ENCODE measurements around the gene ACSF3. TPM values are rescaled to one million over a fixed set of nuclear protein-coding genes. Genes with fewer than 3 reads are reported as not detected.
"Not testable (repeated sequence)": the region's sequence is repeated elsewhere in the genome, so short reads cannot be mapped to it uniquely, and the experiment has no call there.

ACSF3 gene
- total RNA-seq, 1 experiment from 2014 or later: 54.9 TPM

GRCh38 chr16:89073346-89074071, 20.1 kb upstream of the ACSF3 start:
- DNase-seq: no peak
- TF ChIP-seq CTCF (IDR thresholded peaks at IDR 0.05; ENCODE audit: unreplicated experiment): no peak
- peaks cover 14% of the 10 kb centered on the region for H3K27me3 Mint-ChIP-seq (ENCODE audit: unreplicated experiment)
- peaks cover 5% of the 10 kb centered on the region for H3K9me3 Mint-ChIP-seq (ENCODE audit: low read depth, unreplicated experiment)
- H3K27ac Mint-ChIP-seq (ENCODE audit: unreplicated experiment): no peak overlapping the region
- no TSS peak for BruUV-seq (replicated peaks)
- no peaks in the 10 kb centered on the region for H3K4me1 Mint-ChIP-seq (ENCODE audit: low read depth, unreplicated experiment)
- intact Hi-C loops (cut with micrococcal nuclease; ENCODE audit: unreplicated experiment): no loop called here
- CTCF ChIA-PET: interaction anchor here (0.7 kb wide), 2 partner anchors 18 to 1459 kb away, joined by 3 to 7 read pairs; no protein-coding TSS in a partner anchor
- no peak overlapping the region for H3K4me3 Mint-ChIP-seq (ENCODE audit: low read depth, unreplicated experiment)
- no peaks in the 10 kb centered on the region for H3K36me3 Mint-ChIP-seq (ENCODE audit: insufficient read depth, unreplicated experiment)

- BruUV-seq (replicated peaks); H3K4me1 Mint-ChIP-seq (ENCODE audit: low read depth, unreplicated experiment); H3K27ac Mint-ChIP-seq (ENCODE audit: unreplicated experiment); H3K9me3 Mint-ChIP-seq (ENCODE audit: low read depth, unreplicated experiment); H3K4me3 Mint-ChIP-seq (ENCODE audit: low read depth, unreplicated experiment); DNase-seq; H3K36me3 Mint-ChIP-seq (ENCODE audit: insufficient read depth, unreplicated experiment); intact Hi-C loops (cut with micrococcal nuclease; ENCODE audit: unreplicated experiment): not testable (repeated sequence)
- CTCF ChIA-PET: interaction anchor here (0.7 kb wide), 1 partner anchor 1460 kb away, joined by 3 read pairs; no protein-coding TSS in a partner anchor
- peaks cover 19% of the 10 kb centered on the region for H3K27me3 Mint-ChIP-seq (ENCODE audit: unreplicated experiment)
These were observed 19.5 kb upstream of the ACSF3 start for GRCh38 chr16:89074072-89074674.

- CTCF ChIA-PET: no interaction called here
- Mint-ChIP-seq H3K4me1 (ENCODE audit: low read depth, unreplicated experiment) (no peaks in the 10 kb centered on the region), H3K36me3 (ENCODE audit: insufficient read depth, unreplicated experiment) (peaks cover 4% of the 10 kb centered on the region), H3K27ac (ENCODE audit: unreplicated experiment) (no peak overlapping the region), H3K27me3 (ENCODE audit: unreplicated experiment) (peaks cover 28% of the 10 kb centered on the region), H3K9me3 (ENCODE audit: low read depth, unreplicated experiment) (peaks cover 5% of the 10 kb centered on the region), H3K4me3 (ENCODE audit: low read depth, unreplicated experiment) (no peak overlapping the region)
- intact Hi-C loops (cut with micrococcal nuclease; ENCODE audit: unreplicated experiment): no loop called here
- no peak for TF ChIP-seq CTCF (IDR thresholded peaks at IDR 0.05; ENCODE audit: unreplicated experiment)
- BruUV-seq (replicated peaks): no TSS peak
- DNase-seq: no peak
These were observed 18.6 kb upstream of the ACSF3 start for GRCh38 chr16:89074803-89075688.

GRCh38 chr16:89076159-89076558, 17.5 kb upstream of the ACSF3 start:
- intact Hi-C loops (cut with micrococcal nuclease; ENCODE audit: unreplicated experiment): no loop called here
- Mint-ChIP-seq H3K4me3 (ENCODE audit: low read depth, unreplicated experiment) (no peak overlapping the region), H3K27me3 (ENCODE audit: unreplicated experiment) (peaks cover 37% of the 10 kb centered on the region), H3K9me3 (ENCODE audit: low read depth, unreplicated experiment) (peaks cover 5% of the 10 kb centered on the region), H3K36me3 (ENCODE audit: insufficient read depth, unreplicated experiment) (peaks cover 5% of the 10 kb centered on the region), H3K27ac (ENCODE audit: unreplicated experiment) (no peak overlapping the region), H3K4me1 (ENCODE audit: low read depth, unreplicated experiment) (no peaks in the 10 kb centered on the region)
- CTCF ChIA-PET: no interaction called here
- BruUV-seq (replicated peaks): no TSS peak
- no peak for DNase-seq
- no peak for TF ChIP-seq CTCF (IDR thresholded peaks at IDR 0.05; ENCODE audit: unreplicated experiment)

Data from Calu3 (cell line).